GM10248 (cell line): ENCODE results near the gene PGF.

Experiments used
- CTCF ChIA-PET: fragments of 300-600 bp; sonication (Branson Sonifier 250); formaldehyde crosslinking; extraction: SDS; loops from one replicate; lab custom pipeline; 2021; ENCODE audit warnings: antibody characterized with exemption; lab: Yijun Ruan, JAX
- POLR2A ChIA-PET: fragments of 350-650 bp; sonication (Branson Sonifier 250); formaldehyde crosslinking; extraction: SDS; loops from one replicate; lab custom pipeline; 2020; ENCODE audit warnings: antibody characterized with exemption; lab: Yijun Ruan, JAX
- DNase-seq: peaks from one replicate; pipeline ENCODE4 v3.0.0; 2012; ENCODE audit errors: extremely low spot score
- TF ChIP-seq, protein P1 (sequence below): IDR thresholded peaks from 2 replicates; pipeline ENCODE4 v1.5.1; 2012; ENCODE audit warnings: mild to moderate bottlenecking, low read depth; ENCODE audit errors: extremely low read depth, missing control alignments, control extremely low read depth

PGF gene

DNA sequence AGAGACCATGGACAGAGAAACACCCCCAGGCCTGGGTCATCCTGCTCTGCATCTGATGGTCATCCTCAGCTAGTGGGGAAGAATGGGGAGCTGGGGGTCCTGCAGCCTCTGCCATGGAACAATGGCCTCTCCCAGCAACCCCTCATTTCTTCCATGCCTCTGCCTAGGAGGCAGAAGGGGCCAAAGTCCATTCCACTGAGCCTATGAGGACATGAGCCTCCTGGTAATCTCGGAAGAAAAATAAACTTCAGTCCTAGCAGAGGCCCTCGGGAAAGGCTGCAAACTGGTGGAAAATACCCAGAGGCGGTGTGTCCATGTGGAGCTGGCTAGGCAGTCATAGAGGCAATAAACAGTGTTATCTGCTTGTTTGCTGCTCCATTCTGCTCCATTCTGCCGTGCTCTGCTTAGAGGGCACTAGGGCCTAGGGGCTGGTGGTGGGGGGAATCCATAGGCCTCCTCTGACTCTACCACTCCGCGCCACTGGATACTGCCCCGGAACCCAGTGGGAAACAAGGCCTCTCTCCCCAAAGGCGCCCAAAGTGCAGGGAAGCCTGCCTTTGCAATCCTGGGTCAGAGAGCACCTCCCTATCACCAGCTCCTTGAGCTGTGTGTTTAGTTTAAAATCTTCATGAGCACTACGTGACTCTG lies 4.5 kb downstream of the PGF start:
- TF ChIP-seq, protein P1, sequence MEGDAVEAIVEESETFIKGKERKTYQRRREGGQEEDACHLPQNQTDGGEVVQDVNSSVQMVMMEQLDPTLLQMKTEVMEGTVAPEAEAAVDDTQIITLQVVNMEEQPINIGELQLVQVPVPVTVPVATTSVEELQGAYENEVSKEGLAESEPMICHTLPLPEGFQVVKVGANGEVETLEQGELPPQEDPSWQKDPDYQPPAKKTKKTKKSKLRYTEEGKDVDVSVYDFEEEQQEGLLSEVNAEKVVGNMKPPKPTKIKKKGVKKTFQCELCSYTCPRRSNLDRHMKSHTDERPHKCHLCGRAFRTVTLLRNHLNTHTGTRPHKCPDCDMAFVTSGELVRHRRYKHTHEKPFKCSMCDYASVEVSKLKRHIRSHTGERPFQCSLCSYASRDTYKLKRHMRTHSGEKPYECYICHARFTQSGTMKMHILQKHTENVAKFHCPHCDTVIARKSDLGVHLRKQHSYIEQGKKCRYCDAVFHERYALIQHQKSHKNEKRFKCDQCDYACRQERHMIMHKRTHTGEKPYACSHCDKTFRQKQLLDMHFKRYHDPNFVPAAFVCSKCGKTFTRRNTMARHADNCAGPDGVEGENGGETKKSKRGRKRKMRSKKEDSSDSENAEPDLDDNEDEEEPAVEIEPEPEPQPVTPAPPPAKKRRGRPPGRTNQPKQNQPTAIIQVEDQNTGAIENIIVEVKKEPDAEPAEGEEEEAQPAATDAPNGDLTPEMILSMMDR = no peak

DNA sequence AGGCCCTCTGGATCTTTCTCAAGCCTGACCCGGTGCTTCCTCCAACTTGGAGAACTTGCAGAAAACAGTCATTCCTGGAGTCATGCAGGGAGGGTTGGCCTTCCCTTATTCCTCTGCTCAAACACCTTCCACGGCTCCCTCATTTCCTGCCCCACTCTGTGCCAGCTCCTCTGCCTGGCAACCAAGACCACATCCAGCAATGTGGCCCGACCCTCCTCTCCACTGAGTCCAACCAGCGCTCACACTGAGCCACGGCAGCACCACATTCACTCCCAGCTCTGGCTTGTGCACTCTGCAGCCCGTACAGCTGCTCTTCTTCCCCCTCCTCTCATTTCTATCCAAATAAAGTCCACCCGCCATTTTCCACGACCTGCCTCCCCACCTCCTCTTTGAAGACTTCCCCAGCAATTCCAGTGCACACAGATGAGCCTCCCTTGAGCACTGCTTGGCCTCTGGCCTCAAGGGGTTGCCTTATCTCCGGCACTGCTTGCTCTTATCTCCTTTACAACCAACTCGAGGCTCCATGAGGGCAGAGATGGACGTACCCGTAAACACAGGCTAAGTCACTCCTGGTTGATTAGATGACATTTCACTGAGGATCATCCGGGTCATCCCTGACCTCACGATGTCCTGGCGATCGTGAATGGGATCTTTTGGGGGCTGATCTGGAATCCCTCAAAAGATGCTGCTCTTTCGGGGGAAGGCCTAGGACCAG lies 5.4 kb downstream of the PGF start:
- POLR2A ChIA-PET = no interaction called here
- DNase-seq = no peak
- TF ChIP-seq, protein P1 = no peak
- CTCF ChIA-PET = interaction anchor here (1.2 to 6.3 kb wide), 4 partner anchors 10 to 89 kb away, joined by 4 to 93 read pairs (median 4); no protein-coding TSS in a partner anchor

More for the DNA sequence above, 4.5 kb downstream of the PGF start:
- no peak for DNase-seq
- POLR2A ChIA-PET = no interaction called here
- CTCF ChIA-PET = interaction anchor here (1.1 to 1.3 kb wide), 2 partner anchors 12 to 14 kb away, joined by 3 to 7 read pairs; no protein-coding TSS in a partner anchor

DNA sequence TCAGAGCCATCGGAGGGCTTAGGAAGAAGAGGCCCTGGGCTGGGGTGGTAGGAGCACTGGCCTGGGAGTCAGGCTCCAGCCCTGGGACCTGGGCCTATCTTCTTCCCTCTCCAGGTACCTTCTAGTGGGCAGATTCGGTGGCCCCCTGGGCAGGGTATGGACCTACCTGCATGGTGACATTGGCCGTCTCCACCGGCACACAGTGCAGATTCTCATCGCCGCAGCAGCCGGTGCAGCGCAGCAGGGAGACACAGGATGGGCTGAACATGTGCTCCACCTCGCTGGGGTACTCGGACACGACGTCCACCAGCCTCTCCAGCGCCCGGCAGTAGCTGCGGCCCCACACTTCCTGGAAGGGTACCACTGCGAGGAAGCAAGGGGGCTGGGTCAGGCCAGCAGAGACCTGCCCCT lies 6.2 kb downstream of the PGF start:
- POLR2A ChIA-PET = no interaction called here
- TF ChIP-seq, protein P1 = no peak
- DNase-seq = no peak
- CTCF ChIA-PET = interaction anchor here (1.2 to 6.3 kb wide), 5 partner anchors 9 to 88 kb away, joined by 4 to 93 read pairs (median 5); no protein-coding TSS in a partner anchor

DNA sequence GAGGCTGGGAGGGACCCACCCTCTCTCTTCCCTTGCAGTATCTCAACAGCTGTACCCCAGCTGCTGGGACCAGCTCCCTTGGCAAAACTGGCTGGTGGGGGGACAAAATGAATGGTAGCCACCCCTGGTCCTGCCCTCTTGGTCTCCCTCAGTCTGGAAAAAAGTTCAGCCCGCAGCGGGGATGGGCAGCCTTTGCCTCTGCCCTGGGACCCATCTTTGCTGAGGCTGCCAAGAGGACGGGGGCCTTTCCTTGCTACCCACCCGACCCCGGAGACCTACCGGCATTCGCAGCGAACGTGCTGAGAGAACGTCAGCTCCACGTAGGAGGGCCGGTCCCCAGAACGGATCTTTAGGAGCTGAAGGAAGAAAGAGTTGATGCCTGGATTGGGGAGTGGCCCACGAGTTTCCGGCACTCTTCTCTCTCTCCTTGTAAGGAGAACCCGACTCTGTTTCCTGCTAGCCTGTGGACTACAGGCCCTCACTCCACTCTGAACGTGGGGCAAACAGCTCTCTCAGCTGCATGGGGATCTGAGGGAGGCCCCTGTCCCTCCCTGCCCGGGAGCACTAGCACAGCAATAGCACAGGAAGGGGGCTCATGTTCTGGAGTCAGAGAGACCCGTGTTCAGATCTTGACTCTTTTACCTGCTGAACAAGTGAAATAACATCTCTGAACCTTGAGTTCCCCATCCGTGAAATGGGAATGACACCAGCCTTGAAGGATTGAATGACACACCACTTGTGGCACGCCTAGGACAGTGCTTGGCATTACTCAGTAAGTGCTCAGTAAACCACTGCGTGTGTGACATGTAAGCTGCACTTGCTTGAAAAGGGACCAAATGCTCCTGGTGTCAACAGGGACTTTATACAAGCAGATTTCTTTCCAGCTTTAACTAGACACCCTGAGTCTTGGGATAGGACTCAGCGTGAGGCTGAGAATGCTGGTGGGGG lies 6.9 kb downstream of the PGF start:
- TF ChIP-seq, protein P1 = no peak
- CTCF ChIA-PET = interaction anchor here (1.2 to 6.3 kb wide), 9 partner anchors 9 to 141 kb away, joined by 4 to 93 read pairs (median 16); no protein-coding TSS in a partner anchor
- DNase-seq = no peak
- POLR2A ChIA-PET = no interaction called here

DNA sequence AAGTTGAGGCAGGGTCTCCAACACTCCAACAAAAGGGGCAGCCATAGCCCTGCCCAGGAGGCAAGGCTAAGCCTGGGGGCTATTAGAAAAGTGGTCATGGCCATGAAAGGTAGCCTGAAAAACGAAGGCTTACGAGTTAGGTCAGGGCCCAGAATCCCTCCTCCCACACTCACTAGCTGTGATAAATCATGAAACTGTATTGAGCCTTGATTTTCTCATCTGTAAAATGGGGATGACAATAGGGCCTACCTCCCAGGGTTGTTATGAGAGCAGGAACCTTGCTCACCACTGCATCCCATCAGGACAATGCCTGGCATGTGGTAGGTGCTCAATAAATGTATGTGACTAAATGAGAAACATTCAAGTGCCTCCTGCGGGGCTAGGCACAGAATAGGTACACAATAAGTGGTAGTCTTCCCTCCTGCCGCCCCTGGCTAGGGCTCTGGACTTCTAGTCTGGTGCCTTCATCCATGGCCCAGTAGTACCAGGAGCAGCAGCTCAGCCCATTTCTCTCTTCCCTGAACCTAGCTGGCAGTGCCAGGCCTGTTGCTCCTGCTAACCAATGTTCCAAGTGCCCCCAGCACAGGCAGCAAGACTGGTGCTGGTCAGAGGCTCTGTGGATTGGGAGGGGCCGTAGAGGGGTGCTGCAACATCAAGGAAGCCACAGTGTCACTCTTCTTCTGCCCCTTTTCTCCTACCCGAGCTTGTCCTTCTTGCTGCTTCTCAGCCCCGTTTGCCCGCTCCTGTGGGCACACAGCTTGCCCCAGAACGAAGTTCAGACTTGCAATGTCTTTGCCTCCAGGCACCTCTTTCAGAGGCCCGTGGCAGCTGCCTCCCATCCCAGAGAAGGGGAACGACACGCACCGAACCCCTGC lies 7.8 kb downstream of the PGF start:
- CTCF ChIA-PET = interaction anchor here (0.6 to 6.3 kb wide), 13 partner anchors 7 to 142 kb away, joined by 3 to 93 read pairs (median 16); partner anchors contain the start of gene PGF
- TF ChIP-seq, protein P1 = no peak
- DNase-seq = no peak
- POLR2A ChIA-PET = no interaction called here
